Vagina (tissue), 2 donors: Measurements from ENCODE around the gene FOXL2.

Source experiments
- POLR2A ChIP-seq, 2 donors: fragments of 450-650 bp; IDR thresholded peaks; one replicate each; pipeline ENCODE4 v1.6.1; 2017; ENCODE audit warnings: antibody characterized with exemption in 2 of 2, mild to moderate bottlenecking in 2 of 2, moderate library complexity in 2 of 2
- POLR2AphosphoS5 ChIP-seq, 2 donors: sonication (generic); formaldehyde crosslinking; IDR thresholded peaks; one replicate each; pipeline ENCODE4 v1.9.0; 2017; ENCODE audit warnings: antibody characterized with exemption in 2 of 2, mild to moderate bottlenecking in 2 of 2, low read depth in 1 of 2; ENCODE audit not compliant: insufficient read depth in 1 of 2
- TF ChIP-seq, protein P1 (sequence below), 3 experiments: fragments of 450-650 bp in 2 of 3; fragments of 200-600 bp in 1 of 3; sonication (generic) in 1 of 3; IDR thresholded peaks; one replicate each; pipeline ENCODE4 v1.5.1; 2017 to 2019; ENCODE audit warnings: antibody characterized with exemption in 3 of 3, mild to moderate bottlenecking in 2 of 3, moderate library complexity in 2 of 3

DNA sequence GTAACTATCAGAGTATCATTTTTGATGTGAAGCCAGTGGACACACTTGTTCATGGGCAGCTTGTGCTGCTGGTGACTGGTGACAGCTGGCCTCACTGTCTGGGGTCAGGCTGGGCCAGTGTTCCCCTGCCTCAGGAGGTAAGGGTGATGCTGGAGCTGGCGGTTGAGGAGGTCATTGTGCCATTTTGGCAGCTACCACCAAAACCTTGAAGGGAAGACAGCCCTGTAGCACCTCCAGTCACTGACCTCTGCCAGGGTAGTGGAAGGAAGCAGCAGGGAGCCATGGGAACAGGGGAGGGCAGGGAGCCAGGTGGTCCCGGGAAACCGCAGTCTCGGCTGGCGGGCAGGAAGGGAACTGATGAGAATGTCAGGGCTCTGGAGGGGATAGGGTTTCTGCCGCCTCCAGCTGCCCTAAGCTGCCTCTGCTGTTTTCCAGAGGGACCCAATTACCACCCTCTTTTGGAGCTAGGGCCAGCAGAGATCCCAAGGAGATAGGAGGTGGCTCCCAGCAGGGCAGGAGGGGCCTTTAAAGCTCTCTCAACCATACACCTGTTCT is 24.9 kb upstream of the FOXL2 start:
- TF ChIP-seq, protein P1, sequence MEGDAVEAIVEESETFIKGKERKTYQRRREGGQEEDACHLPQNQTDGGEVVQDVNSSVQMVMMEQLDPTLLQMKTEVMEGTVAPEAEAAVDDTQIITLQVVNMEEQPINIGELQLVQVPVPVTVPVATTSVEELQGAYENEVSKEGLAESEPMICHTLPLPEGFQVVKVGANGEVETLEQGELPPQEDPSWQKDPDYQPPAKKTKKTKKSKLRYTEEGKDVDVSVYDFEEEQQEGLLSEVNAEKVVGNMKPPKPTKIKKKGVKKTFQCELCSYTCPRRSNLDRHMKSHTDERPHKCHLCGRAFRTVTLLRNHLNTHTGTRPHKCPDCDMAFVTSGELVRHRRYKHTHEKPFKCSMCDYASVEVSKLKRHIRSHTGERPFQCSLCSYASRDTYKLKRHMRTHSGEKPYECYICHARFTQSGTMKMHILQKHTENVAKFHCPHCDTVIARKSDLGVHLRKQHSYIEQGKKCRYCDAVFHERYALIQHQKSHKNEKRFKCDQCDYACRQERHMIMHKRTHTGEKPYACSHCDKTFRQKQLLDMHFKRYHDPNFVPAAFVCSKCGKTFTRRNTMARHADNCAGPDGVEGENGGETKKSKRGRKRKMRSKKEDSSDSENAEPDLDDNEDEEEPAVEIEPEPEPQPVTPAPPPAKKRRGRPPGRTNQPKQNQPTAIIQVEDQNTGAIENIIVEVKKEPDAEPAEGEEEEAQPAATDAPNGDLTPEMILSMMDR (IDR thresholded peaks at IDR 0.05) = no peak
- TF ChIP-seq POLR2AphosphoS5 (IDR thresholded peaks at IDR 0.05; ENCODE audit: insufficient read depth in 1 of 2, low read depth in 1 of 2) = no peak
- no peak for TF ChIP-seq POLR2A (IDR thresholded peaks at IDR 0.05)
